G401 (cell line): Measurements from ENCODE around the gene KLK8. TPM values are rescaled to one million over a fixed set of nuclear protein-coding genes. Genes with fewer than 3 reads are reported as not detected.

Experiments used
- DNase-seq: peaks from one replicate; pipeline ENCODE4 v3.0.0-alpha.2; 2015; ENCODE audit warnings: low spot score
- in situ Hi-C: cut with HindIII; loops from 2 replicates; pipeline ENCODE4 v1.10.0; 2016; ENCODE audit warnings: low sequenced_read_pairs, mixed read lengths
- total RNA-seq: library from RNA; depleted of rRNA; stranded (reverse); fragments of >200 nt; shearing (Covaris generic); gene quantifications from 2 replicates; pipeline ENCODE4 v1.2.3, GENCODE V29; 2014; rRNA removed

Gene KLK8
- not detected in 2 replicates for total RNA-seq

DNA sequence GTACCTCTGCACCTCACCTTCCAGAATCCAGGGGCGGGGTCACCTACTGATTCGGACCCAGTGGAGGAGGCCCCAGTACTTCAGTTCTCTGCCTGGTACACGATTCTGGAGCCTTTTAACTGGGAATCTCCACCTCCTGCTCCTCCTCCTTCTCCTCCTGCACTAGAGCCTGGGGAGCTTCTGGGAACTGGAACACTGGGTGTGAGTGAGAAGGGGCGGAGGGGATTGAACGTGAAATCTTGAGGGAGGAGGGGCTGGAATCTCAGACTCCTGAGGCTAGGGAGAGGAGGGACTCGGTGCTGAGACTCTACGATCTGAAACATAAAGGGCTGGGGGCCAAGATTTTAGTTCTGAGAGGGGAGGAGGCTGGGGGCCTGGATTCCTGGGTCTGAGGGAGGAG, at the start of gene KLK8:
TSS of gene KLK8 (minus strand) at position 90 of the 400 bp plus-strand sequence. CDS start 437 bp downstream, outside the sequence.
- in situ Hi-C loops, result no loop called here
- DNase-seq, result no peak

GRCh38 chr19:51047031-51047335, 45.6 kb upstream of the KLK8 start:
- in situ Hi-C loops, result no loop called here
- DNase-seq, result no peak

GRCh38 chr19:51044327-51044726, 42.9 kb upstream of the KLK8 start:
- in situ Hi-C loops, result no loop called here
- no peak for DNase-seq

GRCh38 chr19:51043497-51043896, 42.1 kb upstream of the KLK8 start:
- in situ Hi-C loops, result no loop called here
- DNase-seq, result no peak

GRCh38 chr19:51040151-51040550, 38.7 kb upstream of the KLK8 start:
- in situ Hi-C loops, result no loop called here
- no peak for DNase-seq

- in situ Hi-C loops, result no loop called here
- no peak for DNase-seq
These were observed 35.1 kb upstream of the KLK8 start for GRCh38 chr19:51036519-51036918.

GRCh38 chr19:51034704-51035103, 33.3 kb upstream of the KLK8 start, which contains the start of gene KLK12:
Gene KLK12, minus strand, starts transcription at chr19:51035002. Its CDS starts 381 bp downstream, at chr19:51034621.
- in situ Hi-C loops, result no loop called here
- no peak for DNase-seq

GRCh38 chr19:51031880-51032225, 30.4 kb upstream of the KLK8 start:
- in situ Hi-C loops, result no loop called here
- DNase-seq, result no peak

DNA sequence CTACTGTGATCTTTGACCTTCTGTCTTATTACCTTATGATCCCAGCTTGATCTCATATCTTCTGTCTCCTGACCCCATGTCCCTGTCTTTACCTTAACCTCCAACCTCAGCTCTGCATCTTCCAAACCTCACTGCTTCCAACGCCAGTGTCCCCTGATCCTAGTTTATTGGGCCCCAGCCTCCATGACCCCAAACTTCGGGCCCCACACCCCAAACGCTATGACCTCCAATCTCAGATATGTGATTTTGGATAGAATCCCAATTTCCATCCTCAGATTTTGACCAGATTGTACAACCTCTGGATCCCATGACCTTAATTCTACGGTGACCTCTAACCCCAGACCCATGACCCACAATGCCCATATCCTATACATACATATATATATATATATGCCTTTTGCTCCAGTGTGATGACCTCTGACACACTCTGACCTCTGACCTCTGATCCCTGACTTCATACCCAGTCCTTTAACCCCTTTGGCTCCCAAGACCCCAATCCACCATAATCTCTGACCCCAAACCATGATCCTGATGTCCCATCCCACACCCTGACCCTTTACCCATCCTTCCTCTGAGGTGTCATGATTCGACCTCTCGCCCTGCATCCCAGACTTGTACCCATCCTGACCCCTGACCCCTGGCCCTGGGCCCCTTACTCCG, 29.9 kb upstream of the KLK8 start:
- no peak for DNase-seq
- in situ Hi-C loops, result no loop called here

DNA sequence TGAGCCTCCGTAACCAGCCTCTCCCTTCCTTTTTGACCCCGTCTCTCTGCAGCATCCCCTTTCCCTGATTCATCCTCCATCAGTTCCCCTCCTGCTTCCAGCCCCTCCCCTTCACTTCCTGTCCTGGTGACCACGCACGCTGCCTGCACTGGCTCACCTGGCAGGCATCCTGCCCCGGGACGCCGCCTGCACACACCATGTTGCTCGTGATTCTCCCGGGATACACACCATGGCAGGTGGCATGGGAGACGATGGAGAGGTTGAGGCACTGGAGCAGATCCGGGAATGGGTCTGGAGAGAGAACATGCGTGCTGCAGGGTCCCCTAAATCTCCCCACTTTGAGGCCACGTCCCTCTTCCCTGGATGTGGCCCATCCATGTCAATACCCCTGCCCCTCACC, 29.2 kb upstream of the KLK8 start:
- no peak for DNase-seq
- in situ Hi-C loops, result no loop called here

- no peak for DNase-seq
- in situ Hi-C loops, result no loop called here
These were observed 28.3 kb upstream of the KLK8 start for GRCh38 chr19:51029718-51030117.

DNA sequence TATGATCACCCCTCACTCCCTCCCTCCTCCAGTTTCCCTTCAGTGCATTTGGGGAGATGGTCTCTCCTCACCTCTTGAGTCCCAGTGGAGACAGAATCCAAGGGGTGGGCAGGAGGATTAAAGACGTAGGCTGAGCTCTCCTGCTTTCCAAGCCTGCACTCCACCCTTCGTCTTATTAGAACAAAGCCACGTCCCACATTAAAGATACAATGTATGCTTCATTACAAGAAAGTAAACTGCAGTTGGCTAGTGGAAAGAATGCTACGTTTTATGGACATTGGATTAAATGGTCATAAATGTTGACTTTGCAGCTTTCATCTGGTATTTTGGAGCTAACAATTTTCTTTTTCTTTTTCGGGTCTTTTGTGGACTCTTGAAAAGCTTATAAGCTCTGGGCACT, 26.5 kb upstream of the KLK8 start:
- in situ Hi-C loops, result no loop called here

GRCh38 chr19:51027126-51027806, 25.9 kb upstream of the KLK8 start:
- in situ Hi-C loops, result no loop called here
- no peak for DNase-seq

More for the DNA sequence above, 26.5 kb upstream of the KLK8 start:
- no peak for DNase-seq

GRCh38 chr19:51026554-51026831, 25.1 kb upstream of the KLK8 start, which contains the start of gene KLK11:
Gene KLK11, minus strand, starts transcription at chr19:51026616. Its CDS starts 985 bp downstream, at chr19:51025631.
- in situ Hi-C loops, result no loop called here
- no peak for DNase-seq

GRCh38 chr19:51025809-51026553, 24.6 kb upstream of the KLK8 start:
- DNase-seq, result no peak
- in situ Hi-C loops, result no loop called here

DNA sequence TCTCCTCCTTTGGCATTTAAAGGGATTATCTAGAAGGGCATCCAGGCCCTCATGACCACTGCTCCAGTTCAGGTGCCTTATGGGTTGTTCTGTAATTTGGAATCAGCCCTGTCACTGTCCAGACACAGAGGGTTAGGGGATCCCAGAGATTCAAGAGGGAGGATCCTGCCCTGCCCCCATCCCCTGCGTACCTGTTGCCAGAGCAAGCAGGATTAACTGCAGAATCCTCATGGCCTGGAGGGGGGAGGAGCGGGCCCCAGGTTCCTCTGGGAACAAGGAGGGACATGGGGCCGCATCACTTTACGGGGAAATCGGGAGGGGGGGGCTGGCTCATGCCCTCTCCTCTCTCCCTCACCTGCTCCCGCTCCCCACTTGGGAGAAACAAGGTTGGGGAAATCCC, 24.0 kb upstream of the KLK8 start:
- DNase-seq, result no peak
- in situ Hi-C loops, result no loop called here

- DNase-seq, result no peak
- in situ Hi-C loops, result no loop called here
These were observed 23.5 kb upstream of the KLK8 start for GRCh38 chr19:51024924-51025323.

DNA sequence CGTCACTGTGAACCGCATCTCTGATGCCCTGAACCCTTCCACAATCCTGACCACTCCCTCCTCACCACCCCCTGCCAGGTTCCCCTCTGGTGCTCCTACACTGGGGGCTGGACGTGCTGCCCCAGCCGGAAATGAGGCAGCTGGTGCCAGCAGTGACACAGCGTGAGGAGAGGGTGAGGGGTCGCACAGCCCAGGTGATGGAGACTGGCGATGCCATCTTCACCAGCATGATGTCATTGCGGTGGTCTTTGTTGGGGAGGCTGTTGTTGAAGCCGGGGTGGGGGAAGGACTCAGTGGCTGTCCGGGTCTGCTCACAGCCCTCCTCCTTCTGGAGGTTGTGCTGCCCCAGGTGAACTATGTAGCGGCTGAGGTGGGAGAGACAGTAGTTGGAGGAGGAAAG, 22.5 kb upstream of the KLK8 start:
- DNase-seq, result no peak
- in situ Hi-C loops, result no loop called here

DNA sequence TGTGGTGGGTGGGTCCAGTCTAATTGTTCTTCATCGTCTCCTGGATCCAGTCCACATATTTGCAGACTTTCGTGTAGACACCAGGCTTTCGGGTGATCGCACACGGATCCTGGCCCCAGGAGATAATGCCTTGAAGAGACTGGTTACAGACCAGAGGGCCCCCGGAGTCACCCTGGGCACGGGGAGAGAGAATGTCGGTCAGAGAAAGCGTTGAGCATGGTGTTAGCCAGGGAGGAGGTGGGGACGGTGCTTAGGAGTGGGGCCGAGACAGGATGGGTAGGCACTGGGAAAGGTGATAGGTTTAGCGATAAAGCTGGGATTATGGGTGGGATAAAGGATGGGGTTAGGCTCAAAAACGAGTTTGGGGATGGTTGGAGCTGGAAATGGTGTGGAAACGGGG, 21.1 kb upstream of the KLK8 start:
- in situ Hi-C loops, result no loop called here
- no peak for DNase-seq

DNA sequence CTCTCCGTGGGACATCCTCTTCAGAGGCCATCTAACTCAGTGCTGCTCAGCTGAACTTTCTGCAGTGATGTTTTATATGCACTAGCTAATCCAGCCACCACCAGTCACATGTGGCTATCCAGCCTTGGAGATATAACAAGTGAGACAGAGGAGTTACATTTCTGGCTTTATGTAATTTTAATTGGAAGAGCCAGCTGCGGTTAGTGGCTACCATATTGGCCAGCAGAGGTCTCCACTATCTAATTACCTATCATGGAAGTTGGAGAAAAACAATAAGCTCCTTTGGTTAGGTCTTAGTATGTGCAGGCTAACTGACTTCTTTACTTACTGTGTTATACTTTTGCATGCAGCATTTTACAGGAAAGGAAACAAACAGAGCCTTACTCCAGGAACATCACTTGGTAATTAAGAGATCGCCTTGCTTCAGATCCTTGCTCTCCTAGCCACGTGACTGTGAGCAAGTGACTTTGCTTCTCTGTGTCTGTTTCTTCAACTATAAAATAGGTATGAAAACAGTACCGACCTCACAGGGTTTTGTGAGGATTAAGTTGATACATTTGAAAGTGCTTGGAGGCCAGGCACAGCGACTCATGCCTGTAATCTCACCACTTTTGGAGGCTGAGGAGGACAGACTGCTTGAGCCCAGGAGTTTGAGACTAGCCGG, 19.7 kb upstream of the KLK8 start:
- peak; percentile 74 for DNase-seq
- in situ Hi-C loops, result no loop called here
